GM21619 (cell line): ENCODE data around the gene SUN5.

Experiments used
- ATAC-seq: cut with Tn5 transposase; IDR thresholded peaks from one replicate; pipeline ENCODE4 v1.9.1; 2021; ENCODE audit not compliant: unreplicated experiment

SUN5 gene

DNA sequence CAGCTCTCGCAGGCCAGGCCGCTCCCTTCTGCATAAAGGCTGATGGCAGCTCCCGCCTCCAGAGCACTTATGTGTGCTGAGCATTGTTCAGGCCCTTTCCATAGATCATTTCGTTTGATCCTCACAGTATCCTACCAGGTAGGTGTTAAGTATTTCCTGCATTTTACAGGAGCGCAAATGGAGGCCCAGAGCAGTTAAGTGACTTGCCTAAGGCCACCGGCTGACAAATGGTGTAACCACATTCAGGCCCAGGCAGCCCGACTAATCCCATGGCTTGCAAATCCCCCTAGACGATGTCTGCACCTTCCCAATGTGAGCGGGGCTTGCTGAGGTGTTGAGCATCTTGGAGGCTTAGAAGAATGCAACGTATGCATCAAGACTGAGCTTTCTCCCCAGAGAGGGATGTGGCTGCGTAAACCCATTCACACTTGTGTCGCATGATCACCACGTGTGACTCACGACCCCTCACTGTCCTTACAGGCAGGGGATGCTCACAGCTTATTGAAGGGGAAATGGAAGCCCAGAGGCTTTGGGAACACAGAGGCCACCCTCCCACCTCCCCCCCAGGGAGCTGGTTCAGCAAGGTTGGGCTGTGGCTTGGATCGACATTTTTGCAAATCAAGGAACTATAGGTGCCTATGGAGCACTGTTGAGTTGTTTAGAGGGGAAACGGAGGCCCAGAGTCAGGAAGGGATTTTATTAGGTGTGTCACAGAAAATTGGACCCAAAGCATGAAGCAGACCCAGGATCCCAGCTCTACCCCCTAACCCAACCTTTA, 10.3 kb upstream of the SUN5 start:
- ATAC-seq, result no peak

DNA sequence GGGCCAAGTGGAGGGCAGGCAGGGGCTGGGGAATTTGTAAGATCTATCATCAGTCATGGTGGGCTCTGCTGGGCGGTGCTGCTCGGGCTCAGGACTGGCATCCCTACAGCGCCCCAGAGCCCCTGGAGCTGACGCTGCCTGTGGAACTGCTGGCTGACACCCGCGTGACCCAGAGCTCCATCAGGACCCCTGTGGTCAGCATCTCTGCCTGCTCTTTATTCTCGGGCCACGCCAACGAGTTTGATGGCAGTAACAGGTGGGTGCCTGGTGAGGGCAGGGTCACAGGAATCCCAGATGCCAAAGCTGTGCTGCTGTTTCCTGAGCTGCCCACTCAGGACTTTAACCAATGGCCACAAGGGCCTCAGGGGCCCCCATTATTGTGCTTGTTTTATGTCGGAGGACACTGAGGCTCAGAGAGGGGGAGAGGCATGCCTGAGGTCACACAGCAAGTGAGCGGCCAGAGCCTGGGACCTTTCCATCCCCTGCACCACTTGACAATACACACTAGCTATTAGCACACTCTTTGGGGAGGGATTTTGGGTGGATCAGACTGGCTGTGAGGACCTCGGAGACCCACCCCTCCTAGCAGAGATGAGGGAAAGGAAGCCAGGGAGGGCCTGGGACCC, 9.6 kb upstream of the SUN5 start:
- ATAC-seq, result no peak

DNA sequence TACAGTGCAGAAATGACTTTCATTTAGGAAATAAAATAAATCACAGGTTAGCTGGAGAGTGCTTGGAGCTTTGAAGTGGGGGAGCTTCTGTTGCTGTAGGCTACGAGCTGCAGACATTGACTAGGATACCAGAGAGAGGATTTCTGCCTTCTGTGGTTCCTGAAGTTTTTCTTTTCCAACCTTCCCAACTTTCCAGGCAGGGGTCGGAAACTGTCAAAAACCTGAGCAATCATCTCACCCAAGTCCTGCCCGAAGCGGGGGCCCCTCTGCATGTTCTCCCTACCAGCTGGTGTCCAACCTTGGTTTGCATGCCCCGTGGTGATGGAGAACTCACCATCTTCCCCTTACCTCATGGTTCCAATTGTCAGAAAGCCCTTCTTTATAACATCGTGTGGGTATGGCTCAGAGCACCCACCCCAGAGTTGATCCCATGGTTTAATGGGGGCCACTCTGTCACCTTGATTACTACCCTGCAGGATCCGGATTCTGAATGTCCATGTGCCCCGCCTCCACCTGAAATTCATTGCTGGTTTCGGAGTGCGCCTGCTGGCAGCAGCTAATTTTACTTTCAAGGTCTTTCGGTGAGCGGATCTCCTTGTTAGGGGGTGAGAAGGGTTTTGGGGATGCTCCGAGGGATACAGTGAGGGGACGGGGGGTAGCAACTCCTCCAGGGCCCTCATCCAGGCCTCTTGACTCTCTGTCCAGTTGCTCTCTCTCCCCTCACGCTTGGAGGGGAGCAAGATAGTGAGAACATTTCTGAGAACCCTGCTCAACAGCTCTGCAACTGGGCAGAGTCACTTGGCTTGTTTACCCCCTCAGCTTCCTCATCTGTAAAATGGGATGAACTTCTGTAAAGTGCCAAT, 8.3 kb upstream of the SUN5 start:
- ATAC-seq, result no peak

DNA sequence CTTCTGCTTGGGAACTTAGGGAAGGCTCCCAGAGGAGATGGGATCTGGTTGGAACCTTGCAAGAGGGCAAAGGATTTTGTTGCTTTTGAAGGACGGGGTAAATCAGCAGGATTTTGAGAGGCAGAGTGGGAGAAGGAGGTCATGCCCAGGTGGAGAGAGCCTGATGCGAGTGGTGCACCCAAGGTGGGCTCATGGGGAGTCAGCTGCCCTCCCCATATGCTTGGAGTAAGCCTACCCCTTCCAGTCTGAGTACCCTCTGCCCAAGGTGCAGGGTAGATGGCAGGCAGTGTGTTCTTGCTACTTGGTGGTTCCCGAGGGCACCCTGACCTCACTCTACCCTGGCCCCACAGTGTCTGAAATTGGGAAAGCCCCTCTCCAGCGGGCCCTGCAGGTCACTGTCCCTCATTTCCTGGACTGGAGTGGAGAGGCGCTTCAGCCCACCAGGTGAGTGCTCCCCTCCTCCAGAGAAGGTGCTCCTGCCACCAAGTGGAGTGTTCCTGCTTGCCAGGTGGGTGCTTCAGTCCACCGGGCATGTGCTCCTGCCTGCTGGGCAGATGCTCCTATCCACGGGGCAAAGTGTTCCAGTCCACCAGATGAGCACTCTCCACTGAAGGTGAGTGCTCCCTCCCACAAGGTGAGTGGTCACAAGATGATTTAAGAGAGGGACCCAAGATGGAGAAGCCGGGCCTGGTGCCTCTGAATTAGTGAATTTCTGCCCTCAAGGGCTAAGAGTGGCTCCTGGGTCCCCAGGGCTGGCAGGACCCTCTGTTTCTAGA, 6.6 kb upstream of the SUN5 start:
- ATAC-seq, result no peak

- ATAC-seq, result no peak
Observed at GRCh38 chr20:33010133-33010504, 5.9 kb upstream of the SUN5 start.

DNA sequence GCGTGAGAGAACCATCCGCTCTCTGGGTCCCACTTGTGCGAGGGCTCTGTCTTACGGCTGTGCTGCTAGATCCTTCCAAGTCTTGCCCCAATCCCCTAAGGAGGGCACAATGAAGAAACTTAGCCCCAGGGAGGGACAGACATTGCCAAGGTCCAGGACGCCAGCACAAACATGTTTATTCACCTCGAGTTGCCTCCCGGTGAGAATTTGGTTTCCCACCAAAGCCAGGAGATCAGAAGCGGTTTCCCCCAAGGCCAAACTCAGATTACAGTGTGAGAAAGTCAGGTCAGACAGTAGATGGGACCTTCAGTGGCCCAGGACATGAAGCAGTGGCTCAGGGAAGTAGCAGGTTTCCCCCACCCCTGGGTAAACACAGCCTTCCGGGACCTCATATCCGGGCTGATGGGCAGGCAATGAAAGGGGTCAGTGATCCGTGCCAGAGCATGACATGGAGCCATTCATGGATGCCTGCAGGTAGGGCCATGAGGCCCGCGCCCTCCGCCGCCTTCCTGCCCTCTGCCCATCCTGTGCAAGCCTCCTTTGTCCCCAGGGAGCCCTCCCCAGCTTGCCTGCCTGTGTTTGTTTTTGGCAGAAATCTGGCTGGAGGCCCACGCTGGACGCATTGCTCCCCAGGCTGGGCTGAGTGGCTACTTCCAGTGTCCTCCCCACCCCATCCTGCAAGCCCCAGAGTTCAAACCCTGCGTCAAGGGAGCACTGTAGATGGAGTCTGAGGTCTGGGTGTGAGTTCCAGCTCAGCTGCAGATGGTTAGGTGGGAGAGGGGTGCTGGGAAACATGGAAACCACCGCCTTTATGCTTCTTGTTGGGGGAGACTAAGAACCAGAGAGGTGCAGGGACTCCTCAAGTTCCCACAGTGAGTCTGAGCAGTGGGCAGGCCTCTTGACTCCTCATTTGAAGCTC, 5.2 kb upstream of the SUN5 start:
- no peak for ATAC-seq

DNA sequence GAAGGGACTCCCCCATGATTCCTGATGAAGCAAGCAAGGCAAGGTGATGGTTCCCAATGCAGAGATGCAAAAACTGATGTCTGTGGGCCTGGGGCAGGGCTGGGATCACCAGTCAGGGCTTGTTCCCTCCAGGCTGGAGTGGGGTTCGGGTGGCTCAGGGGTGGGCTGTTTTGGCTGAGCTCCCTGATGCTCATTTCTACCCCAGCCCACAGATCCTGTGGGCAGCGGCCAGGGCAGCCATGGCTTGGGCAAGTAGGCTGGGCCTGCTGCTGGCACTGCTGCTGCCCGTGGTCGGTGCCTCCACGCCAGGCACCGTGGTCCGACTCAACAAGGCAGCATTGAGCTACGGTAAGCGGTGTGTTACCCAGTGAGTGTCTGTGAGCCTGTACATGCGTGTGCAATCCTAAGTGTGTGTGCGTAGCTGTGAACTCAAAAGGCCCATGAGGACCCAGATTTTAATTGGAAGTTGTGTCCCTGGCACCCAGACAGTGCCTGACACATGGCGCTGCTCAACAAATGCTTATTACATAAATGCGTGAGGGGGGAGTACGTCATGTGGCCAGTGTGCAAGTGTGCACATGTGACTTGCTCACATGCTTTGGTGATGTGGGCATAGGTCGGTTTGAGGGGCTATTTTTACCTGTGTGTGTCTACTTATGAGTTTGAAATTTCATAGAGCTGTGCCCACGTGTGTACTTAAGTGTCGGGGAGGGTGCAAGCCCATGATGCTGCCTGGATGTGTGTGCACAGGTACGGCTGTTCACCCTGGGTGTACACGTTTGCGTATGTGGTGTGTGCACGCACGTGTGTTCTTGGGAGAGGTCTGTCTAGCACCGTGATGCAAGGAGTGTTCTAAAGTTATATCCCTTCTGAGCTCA, 4.3 kb upstream of the SUN5 start:
- no peak for ATAC-seq

DNA sequence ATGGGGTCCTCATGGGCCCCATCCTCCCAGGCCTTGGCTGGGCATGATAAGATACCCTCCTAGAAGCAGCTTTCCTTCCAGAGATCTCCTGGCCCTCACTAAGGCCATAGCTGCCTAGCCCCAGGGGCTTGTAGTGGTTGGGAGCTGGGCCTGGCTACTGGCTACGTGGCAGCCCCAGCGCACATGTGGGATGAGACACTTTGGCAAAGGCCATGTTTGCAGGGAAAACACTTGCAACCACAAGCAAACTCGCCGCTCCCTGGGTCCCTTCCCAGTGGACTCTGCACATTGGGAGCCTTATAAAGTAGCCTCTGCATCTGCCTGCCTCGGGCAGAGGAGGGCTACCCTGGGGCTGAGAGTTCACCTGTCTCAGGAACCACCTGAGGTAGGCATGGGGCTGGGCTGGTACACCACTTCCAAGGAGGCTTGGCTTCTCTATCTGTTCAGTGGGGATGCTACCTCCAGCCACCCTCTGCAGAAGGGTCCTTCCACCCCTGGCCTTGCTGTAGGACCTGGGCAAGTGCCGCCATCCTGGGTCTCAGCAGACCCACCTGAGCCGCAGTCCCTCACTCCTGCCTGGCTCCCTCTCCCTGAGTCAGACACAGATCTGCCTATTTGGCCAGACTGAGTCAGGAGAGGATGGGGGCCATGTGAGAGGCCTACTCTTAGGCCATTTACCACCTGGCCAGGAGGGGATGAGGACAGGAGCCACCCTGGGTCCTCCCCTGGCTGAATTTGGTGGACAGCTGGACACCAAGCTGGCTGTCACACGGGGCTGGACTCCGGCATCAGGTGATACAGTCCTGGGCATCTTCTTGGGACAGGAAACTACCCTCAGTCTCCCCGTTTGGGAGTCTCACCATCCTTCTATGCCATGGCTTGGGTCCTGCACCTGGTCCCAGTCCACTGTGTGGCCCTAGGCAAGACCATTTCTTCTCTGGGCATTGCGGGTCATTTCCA, 3.4 kb upstream of the SUN5 start, which contains the start of gene BPIFB2:
TSS of gene BPIFB2 (plus strand) at position 329 of the 960 bp plus-strand sequence. CDS start 871 bp downstream, outside the sequence.
- ATAC-seq, result no peak

- ATAC-seq, result no peak
Observed at GRCh38 chr20:33006776-33007375, 2.6 kb upstream of the SUN5 start.

GRCh38 chr20:33005908-33006775, 1.9 kb upstream of the SUN5 start:
- no peak for ATAC-seq

GRCh38 chr20:33005132-33005566, 916 bp upstream of the SUN5 start:
- ATAC-seq, result no peak

DNA sequence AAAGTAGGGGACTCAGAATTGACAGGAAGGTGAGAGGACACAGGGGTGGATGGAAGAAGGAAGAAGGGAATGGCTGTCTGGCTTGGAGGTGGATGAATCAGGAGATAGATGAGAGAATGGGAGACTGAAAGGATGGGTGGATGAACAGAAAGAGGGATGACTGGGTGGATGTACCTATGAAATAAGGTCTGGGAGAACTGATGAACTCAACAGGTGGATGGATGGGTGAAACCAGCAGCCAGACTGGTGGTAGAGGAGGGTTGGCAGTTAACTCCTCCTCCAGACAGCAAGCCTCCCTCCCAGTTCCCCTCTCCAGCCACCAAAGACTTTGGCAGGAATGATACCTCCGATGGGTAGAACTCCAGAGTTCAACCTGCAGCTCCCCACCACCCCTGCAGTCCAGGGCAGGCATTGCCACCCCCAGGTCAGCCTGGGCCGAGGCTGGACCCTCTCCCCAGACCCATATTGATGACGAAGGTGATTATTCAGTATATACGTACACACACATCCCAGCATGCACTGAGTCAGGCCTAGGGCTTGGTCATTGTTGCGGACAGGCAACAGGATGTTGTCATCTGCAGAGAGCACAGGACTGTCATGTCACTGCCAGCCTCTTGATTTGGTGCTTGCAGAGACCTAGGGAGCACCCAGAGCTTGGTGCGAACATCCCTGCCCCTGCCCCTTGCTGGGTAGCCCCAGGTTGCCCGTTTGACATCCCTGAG, 2.0 kb downstream of the SUN5 start:
- ATAC-seq, result no peak

- ATAC-seq, result no peak
Observed at GRCh38 chr20:33000802-33001466, 3.3 kb downstream of the SUN5 start.

DNA sequence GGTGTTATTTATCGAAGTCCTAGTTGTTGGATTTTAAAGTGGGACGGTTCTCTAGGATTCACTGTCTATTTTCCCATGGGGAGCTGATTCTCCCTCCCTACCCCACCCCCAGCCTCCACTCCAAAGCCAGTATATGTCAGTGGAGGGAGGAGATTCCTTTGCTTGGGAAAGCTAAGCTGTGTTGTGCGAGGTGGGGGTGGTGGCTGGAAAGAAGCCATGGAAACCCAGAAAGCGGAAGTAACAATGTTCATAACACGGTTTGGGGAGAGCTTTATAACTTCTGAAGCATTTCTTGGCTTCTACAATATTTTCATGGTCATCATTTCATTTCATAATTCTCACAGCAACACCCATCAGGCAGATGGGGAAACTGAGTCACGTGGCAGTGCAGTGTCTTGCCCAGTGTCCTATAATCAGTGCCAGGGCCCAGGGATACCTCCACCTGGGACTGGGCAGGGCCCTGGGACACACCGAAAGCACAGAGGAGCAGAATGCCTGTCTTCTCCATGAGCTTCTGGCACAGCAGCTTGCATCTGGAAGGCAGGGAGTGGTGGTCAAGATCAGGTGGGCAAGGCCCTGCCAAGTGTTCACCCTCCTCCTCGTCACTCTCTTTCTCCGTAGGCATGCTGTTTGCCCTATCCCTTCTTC, 4.5 kb downstream of the SUN5 start:
- no peak for ATAC-seq

DNA sequence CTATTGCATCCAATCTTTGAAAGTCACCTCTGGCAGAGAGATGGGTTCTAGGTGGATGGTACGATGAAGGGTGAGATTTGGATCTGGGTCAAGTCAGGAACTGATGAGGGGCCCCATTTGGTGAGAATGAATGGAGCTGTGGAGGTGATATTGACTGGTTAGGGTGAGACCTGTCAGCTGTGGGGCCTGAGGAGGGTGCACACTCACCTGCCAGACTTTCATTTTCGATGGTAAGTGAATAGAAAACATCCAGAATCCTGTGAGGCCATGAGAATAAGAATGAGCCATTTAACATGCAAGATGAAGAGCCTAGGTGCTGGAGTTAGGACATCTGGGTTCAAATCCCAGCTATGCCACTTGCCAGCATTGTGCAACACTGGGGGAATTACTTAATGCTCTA, 6.8 kb downstream of the SUN5 start:
- no peak for ATAC-seq
